ENCODE data around the gene SMAD2. TPM values are rescaled to one million over a fixed set of nuclear protein-coding genes. Genes with fewer than 3 reads are reported as not detected.

SMAD2 gene
- total RNA-seq, 1 experiment from 2014 or later, result 121 TPM

DNA sequence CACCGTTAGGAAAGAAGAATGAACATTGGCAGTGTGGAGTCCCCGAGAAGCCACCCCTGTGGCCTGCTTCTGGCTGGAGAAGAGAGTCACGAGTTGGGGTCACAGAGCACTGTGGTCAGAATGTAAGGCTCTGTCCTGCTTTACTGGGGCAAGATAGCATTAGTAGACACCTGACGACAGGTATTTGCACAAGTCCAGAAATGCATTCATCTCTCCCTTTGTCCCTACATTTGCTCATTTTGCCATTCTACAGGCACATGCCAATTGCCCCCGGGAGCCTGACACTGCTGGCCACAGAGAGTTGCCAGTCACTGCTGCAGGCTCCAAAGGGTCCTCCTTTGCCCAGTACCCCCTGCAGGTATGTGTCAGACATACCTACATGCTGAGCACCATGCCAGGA lies 133.3 kb downstream of the SMAD2 start:
- no peak overlapping the region for H2BK5ac ChIP-seq (ENCODE audit: insufficient read length, low read length)
- H4K91ac ChIP-seq (ENCODE audit: insufficient read length, low read depth, low read length), result no peak overlapping the region
- H4K5ac ChIP-seq (ENCODE audit: insufficient read length, low read depth, low read length), result no peak overlapping the region
- H3K9ac ChIP-seq (ENCODE audit: extremely low read depth, insufficient read length, low read length), result no peak overlapping the region
- no peak overlapping the region for H2BK20ac ChIP-seq (ENCODE audit: low read depth, low read length, poor library complexity, severe bottlenecking)
- H3K79me2 ChIP-seq (ENCODE audit: insufficient read depth, low read length), result no peaks in the 10 kb centered on the region
- H3T11ph ChIP-seq (ENCODE audit: low read length), result no peak overlapping the region
- no peak for DNase-seq
- H3K4me1 ChIP-seq (ENCODE audit: insufficient read depth, low read length), result no peaks in the 10 kb centered on the region
- no peak overlapping the region for H2BK120ac ChIP-seq (ENCODE audit: low read depth, low read length, poor library complexity, severe bottlenecking)
- Mint-ChIP-seq H3K4me3 (no peak overlapping the region), H3K4me1 (peaks cover 7 to 21% of the 10 kb centered on the region in 2 experiments), H3K9me3 (peaks cover 0 to 1% of the 10 kb centered on the region in 2 experiments; a peak in 1 of 5 replicates), H3K27ac (no peak overlapping the region), H3K36me3 (ENCODE audit: insufficient read depth in 1 of 3, low read depth in 3 of 3) (peaks cover 0 to 1% (median 0%) of the 10 kb centered on the region in 3 experiments; a peak in 1 of 7 replicates), H3K27me3 (ENCODE audit: low read depth) (peaks cover 2% of the 10 kb centered on the region; the same call in 1 of the 2 replicates)
- H3K23me2 ChIP-seq (ENCODE audit: insufficient read length, low read depth, low read length, poor library complexity, severe bottlenecking), result no peaks in the 10 kb centered on the region
- H3K79me1 ChIP-seq (ENCODE audit: insufficient read depth, low read depth, low read length, poor library complexity, severe bottlenecking), result no peaks in the 10 kb centered on the region
- no peak overlapping the region for H4K8ac ChIP-seq (replicated peaks; ENCODE audit: insufficient read length, low read depth, low read length)
- H3K23ac ChIP-seq (ENCODE audit: insufficient read length, low read depth, low read length), result no peak overlapping the region
- WGBS (ENCODE audit: extremely low coverage, insufficient read length, low lambda C conversion rate), result no CpG with 5 or more reads among the region's 5 CpGs
- H3K4me2 ChIP-seq (ENCODE audit: insufficient read depth, insufficient read length, low read length), result no peak overlapping the region
- no peak overlapping the region for H3K4ac ChIP-seq (ENCODE audit: low read depth, low read length)
- no peak overlapping the region for H2BK12ac ChIP-seq (ENCODE audit: insufficient read length, low read depth, low read length)
- TF ChIP-seq, protein P1, sequence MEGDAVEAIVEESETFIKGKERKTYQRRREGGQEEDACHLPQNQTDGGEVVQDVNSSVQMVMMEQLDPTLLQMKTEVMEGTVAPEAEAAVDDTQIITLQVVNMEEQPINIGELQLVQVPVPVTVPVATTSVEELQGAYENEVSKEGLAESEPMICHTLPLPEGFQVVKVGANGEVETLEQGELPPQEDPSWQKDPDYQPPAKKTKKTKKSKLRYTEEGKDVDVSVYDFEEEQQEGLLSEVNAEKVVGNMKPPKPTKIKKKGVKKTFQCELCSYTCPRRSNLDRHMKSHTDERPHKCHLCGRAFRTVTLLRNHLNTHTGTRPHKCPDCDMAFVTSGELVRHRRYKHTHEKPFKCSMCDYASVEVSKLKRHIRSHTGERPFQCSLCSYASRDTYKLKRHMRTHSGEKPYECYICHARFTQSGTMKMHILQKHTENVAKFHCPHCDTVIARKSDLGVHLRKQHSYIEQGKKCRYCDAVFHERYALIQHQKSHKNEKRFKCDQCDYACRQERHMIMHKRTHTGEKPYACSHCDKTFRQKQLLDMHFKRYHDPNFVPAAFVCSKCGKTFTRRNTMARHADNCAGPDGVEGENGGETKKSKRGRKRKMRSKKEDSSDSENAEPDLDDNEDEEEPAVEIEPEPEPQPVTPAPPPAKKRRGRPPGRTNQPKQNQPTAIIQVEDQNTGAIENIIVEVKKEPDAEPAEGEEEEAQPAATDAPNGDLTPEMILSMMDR (conservative IDR thresholded peaks at IDR 0.05), result no peak
- H3K9me3 ChIP-seq (ENCODE audit: control insufficient read depth, low read depth, low read length), result no peaks in the 10 kb centered on the region
- H3K56ac ChIP-seq (ENCODE audit: insufficient read length, low read depth, low read length), result no peak overlapping the region
- no peak overlapping the region for H2BK15ac ChIP-seq (ENCODE audit: low read depth, low read length)
- H3K27ac ChIP-seq (ENCODE audit: insufficient read length, low read depth, low read length), result no peak overlapping the region
- H3K18ac ChIP-seq (ENCODE audit: insufficient read length, low read depth, low read length), result no peak overlapping the region
- H2AK5ac ChIP-seq (ENCODE audit: insufficient read length, low read length), result no peak overlapping the region
- H2AFZ ChIP-seq (ENCODE audit: low read length), result no peak overlapping the region
- H3K14ac ChIP-seq (ENCODE audit: insufficient read depth, low read length), result no peak overlapping the region
- H4K20me1 ChIP-seq (ENCODE audit: control insufficient read depth, insufficient read depth, insufficient read length), result no peaks in the 10 kb centered on the region
- no peaks in the 10 kb centered on the region for H3K27me3 ChIP-seq (ENCODE audit: insufficient read depth, low read length)

Measured in H9 (cell line).